Fibroblast of gingiva (primary cell): ENCODE measurements around the gene CRYGS.

Source experiments
- DNase-seq: peaks from one replicate; pipeline ENCODE4 v3.0.0-alpha.2; 2011; ENCODE audit warnings: low read depth

CRYGS gene

DNA sequence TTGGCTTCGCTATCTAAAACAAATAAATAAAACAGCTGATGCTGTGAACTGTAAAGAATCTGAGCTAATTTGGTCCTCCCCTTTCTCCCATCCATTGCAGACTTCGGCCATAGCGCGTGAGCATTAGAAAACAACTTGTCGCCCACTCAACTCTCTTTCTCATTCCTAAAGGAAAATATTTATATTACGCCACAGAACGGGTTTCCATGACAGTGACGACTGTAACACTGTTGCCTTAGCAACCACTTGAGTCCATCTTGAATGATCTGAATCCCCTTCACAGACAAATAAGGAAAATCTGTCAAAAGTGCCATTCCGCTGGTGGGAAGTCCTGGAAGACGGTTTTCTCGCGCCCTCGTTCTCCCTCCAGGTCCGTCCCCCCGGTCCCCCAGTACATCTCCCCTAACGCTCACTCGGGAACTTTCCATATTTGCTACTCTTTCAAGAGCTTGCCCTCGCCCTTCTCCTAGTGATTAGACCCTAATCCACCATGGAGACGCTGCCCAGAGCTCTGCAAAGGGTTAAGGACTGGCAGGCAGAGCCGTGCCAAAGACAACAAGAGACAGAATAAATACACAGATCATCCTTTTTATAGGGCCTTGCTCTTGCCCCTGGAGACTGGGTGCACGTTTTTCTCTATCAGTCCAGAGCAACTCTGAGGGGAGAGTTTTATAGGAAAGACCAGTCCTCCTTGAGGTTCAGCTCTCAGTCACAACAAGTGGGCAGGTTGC is 50.5 kb downstream of the CRYGS start:
- DNase-seq = no peak

DNA sequence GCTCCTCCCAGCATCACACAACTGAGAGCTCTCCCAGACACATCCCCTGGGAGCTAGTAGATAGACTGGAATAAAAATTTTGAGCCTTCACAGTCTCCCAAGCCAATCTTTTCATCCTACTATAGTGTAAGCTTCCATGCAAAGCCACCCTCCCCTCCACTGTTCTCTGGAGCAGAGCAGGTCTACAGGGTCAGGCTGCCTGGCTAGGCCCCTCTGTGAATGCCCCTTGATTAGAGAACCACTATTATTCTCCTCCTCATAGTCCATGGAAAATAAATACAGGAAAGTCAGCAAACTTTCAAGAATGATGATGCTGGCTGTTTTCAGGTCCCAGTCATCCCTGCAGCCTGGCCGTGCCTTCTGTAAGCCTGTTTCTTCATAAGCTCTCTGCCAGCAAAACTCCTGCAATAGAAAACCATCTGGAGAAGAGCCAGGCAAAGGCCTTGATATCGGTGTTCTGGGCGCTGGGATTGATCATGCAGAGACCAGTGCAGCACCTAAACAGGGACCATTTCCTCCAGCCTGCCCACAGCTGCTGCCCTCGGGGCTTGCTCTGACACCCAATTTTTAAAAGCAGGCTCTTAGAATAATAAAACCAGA is 51.7 kb downstream of the CRYGS start:
- DNase-seq = no peak

DNA sequence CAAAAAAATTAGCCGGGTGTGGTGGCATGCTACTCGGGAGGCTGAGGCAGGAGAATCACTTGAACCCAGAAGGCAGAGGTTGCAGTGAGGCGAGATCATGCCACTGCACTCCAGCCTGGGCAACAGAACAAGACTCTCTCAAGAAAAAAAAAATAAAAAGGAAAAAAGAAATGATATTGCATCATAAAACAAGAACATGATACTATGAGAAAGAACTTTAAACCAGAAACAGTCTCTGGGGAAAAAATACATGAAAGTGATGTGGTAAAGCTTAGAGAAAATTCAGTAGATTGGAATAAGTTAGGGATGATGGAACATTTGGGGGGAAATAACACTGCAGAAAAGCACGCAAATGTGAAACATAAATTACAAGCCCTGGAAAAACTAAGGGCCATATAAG is 54.7 kb downstream of the CRYGS start:
- peak; percentile 41 for DNase-seq
